ENCODE measurements around the gene CFAP100. TPM values are rescaled to one million over a fixed set of nuclear protein-coding genes. Genes with fewer than 3 reads are reported as not detected.

Gene CFAP100
- total RNA-seq (not detected), polyA plus RNA-seq (0.11 TPM)
- long read RNA-seq, donor 1 = 0 reads
- long read RNA-seq, donor 2 = 0 reads
- long read RNA-seq, donor 3, partial matches to known transcripts = 30 of 30 reads
- long read RNA-seq, donor 3, other reads (novel, unspliced or antisense) = 0 of 30 reads
- long read RNA-seq, donor 4 = 0 reads
- long read RNA-seq, donor 5 = 0 reads
- long read RNA-seq, donor 6 = 0 reads
- long read RNA-seq, donor 7 = 0 reads
- long read RNA-seq, donor 8 = 0 reads
- long read RNA-seq, donor 9 = 0 reads
- long read RNA-seq, donor 10 = 0 reads

- no peaks in the 10 kb centered on the region for H3K36me3 ChIP-seq (ENCODE audit: control insufficient read depth in 2 of 2, insufficient read depth in 2 of 2, low read length in 1 of 2)
- no peak within 1 kb of the TSS for H3K4me3 ChIP-seq (ENCODE audit: low read length in 2 of 2)
- H3K9me3 ChIP-seq (ENCODE audit: control insufficient read depth in 2 of 2, insufficient read depth in 1 of 2, low read length in 1 of 2) = no peaks in the 10 kb centered on the region
- H3K27ac ChIP-seq (ENCODE audit: low read depth in 1 of 2, low read length in 1 of 2) = no peak within 1 kb of the TSS
- DNase-seq (ENCODE audit: low read depth in 6 of 9, low spot score in 9 of 9) = no peak
- peaks cover 24 to 68% of the 10 kb centered on the region in 2 donors for H3K27me3 ChIP-seq (ENCODE audit: control insufficient read depth in 2 of 2, insufficient read depth in 1 of 2, low read length in 1 of 2)
- no peaks in the 10 kb centered on the region for H3K4me1 ChIP-seq (ENCODE audit: control insufficient read depth in 2 of 2, insufficient read depth in 2 of 2, low read length in 2 of 2)
- 35% methylated on average over 43 of the region's 43 CpGs for WGBS
Measured at GRCh38 chr3:126394179-126394976, at the start of gene CFAP100. CFAP100 (plus strand) TSS chr3:126394909; CDS start chr3:126396001, 1,092 bp downstream.

GRCh38 chr3:126345231-126345630, 49.5 kb upstream of the CFAP100 start:
- Histone ChIP-seq H3K27me3 (ENCODE audit: control insufficient read depth in 2 of 2, insufficient read depth in 1 of 2, low read length in 1 of 2) (no peaks in the 10 kb centered on the region), H3K4me3 (ENCODE audit: low read length in 2 of 2) (no peak overlapping the region), H3K9me3 (ENCODE audit: control insufficient read depth in 2 of 2, insufficient read depth in 1 of 2, low read length in 1 of 2) (no peaks in the 10 kb centered on the region), H3K36me3 (ENCODE audit: control insufficient read depth in 2 of 2, insufficient read depth in 2 of 2, low read length in 1 of 2) (no peaks in the 10 kb centered on the region), H3K27ac (ENCODE audit: low read depth in 1 of 2, low read length in 1 of 2) (no peak overlapping the region), H3K4me1 (ENCODE audit: control insufficient read depth in 2 of 2, insufficient read depth in 2 of 2, low read length in 2 of 2) (no peaks in the 10 kb centered on the region)
- 95% methylated on average over 7 of the region's 7 CpGs for WGBS
- no peak for DNase-seq (ENCODE audit: low read depth in 6 of 9, low spot score in 9 of 9)

DNA sequence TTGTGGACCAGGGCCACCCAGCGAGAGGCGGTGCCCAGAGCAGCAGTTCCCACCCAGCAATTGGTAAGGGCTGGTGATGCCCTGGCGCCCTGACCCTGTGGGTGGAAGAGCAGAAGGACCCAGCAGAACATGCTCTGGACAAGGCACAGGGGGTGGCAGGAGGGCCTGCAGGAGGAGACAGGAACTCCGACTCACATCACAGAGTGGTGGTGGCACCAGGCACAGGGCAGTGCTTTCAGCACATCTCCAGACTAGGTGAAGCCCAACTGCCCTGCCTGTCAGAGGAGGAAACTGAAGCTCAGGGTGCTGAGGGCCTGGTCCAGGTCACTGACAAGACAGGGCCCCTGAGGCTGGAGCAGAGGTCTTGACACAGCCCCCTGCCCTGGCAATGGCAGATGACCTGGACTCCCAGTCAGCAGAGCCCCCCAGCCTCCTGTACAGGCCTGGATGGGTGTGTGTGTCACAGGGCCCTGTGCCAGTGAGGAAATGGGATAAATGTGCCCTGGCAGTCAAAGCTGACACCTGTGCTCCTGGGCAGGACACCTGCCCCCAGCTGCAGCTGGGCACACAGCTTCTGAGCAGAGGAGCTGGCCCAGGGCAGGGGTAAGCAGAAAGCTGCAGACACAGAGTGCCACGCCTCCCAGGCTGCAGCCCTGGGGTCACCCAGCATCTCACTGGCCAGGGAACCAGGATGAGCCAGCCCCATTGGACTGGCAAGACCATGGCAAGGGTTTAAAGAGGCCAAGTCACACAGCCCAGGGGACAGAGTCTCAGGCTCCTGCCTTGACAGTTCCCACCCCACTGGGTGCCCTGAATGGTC, 48.9 kb upstream of the CFAP100 start:
- Histone ChIP-seq H3K27me3 (ENCODE audit: control insufficient read depth in 2 of 2, insufficient read depth in 1 of 2, low read length in 1 of 2) (no peaks in the 10 kb centered on the region), H3K36me3 (ENCODE audit: control insufficient read depth in 2 of 2, insufficient read depth in 2 of 2, low read length in 1 of 2) (no peaks in the 10 kb centered on the region), H3K27ac (ENCODE audit: low read depth in 1 of 2, low read length in 1 of 2) (no peak overlapping the region), H3K4me1 (ENCODE audit: control insufficient read depth in 2 of 2, insufficient read depth in 2 of 2, low read length in 2 of 2) (no peaks in the 10 kb centered on the region), H3K4me3 (ENCODE audit: low read length in 2 of 2) (no peak overlapping the region), H3K9me3 (ENCODE audit: control insufficient read depth in 2 of 2, insufficient read depth in 1 of 2, low read length in 1 of 2) (no peaks in the 10 kb centered on the region)
- no peak for DNase-seq (ENCODE audit: low read depth in 6 of 9, low spot score in 9 of 9)
- WGBS = 96% methylated on average over 5 of the region's 5 CpGs

- Histone ChIP-seq H3K27ac (ENCODE audit: low read depth in 1 of 2, low read length in 1 of 2) (no peak overlapping the region), H3K4me1 (ENCODE audit: control insufficient read depth in 2 of 2, insufficient read depth in 2 of 2, low read length in 2 of 2) (no peaks in the 10 kb centered on the region), H3K36me3 (ENCODE audit: control insufficient read depth in 2 of 2, insufficient read depth in 2 of 2, low read length in 1 of 2) (no peaks in the 10 kb centered on the region), H3K9me3 (ENCODE audit: control insufficient read depth in 2 of 2, insufficient read depth in 1 of 2, low read length in 1 of 2) (no peaks in the 10 kb centered on the region), H3K4me3 (ENCODE audit: low read length in 2 of 2) (no peak overlapping the region), H3K27me3 (ENCODE audit: control insufficient read depth in 2 of 2, insufficient read depth in 1 of 2, low read length in 1 of 2) (no peaks in the 10 kb centered on the region)
- no peak for DNase-seq (ENCODE audit: low read depth in 6 of 9, low spot score in 9 of 9)
- WGBS = 94% methylated on average over 2 of the region's 2 CpGs
Measured at GRCh38 chr3:126346466-126346865, 48.2 kb upstream of the CFAP100 start.

DNA sequence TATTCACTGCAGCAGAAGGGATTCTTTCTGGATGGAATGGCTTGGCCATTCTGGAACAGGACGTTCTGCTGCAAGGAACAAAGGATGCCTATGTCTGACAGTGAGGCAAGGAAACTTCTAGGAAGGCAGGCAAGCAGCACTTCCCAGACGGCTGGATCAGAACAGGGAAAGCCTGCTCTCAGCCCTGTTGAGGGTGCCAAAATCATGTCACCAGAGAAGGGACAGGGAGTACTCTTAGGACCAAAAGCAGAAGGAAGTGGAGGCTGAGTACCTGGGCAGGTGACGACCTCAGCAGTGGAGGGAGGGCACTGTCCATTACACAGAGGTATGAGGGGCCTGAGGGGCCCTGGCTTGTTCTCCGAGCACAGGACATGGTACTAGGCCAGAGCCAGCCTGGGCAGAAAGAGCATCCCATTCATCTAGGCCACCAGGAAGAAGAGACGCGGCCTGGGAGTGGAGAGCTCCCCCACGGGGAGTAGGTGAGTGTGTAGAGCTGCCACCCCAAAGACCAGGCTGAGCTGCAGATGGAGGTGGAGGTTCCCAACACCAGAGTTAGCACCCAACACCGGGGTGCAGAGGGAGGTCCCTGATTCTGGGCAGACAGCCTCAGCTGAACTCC, 47.1 kb upstream of the CFAP100 start:
- Histone ChIP-seq H3K4me1 (ENCODE audit: control insufficient read depth in 2 of 2, insufficient read depth in 2 of 2, low read length in 2 of 2) (no peaks in the 10 kb centered on the region), H3K9me3 (ENCODE audit: control insufficient read depth in 2 of 2, insufficient read depth in 1 of 2, low read length in 1 of 2) (no peaks in the 10 kb centered on the region), H3K36me3 (ENCODE audit: control insufficient read depth in 2 of 2, insufficient read depth in 2 of 2, low read length in 1 of 2) (no peaks in the 10 kb centered on the region), H3K27ac (ENCODE audit: low read depth in 1 of 2, low read length in 1 of 2) (no peak overlapping the region), H3K27me3 (ENCODE audit: control insufficient read depth in 2 of 2, insufficient read depth in 1 of 2, low read length in 1 of 2) (no peaks in the 10 kb centered on the region), H3K4me3 (ENCODE audit: low read length in 2 of 2) (no peak overlapping the region)
- WGBS = 88% methylated on average over 8 of the region's 8 CpGs
- DNase-seq (ENCODE audit: low read depth in 6 of 9, low spot score in 9 of 9) = no peak

GRCh38 chr3:126348308-126348920, 46.3 kb upstream of the CFAP100 start:
- Histone ChIP-seq H3K4me1 (ENCODE audit: control insufficient read depth in 2 of 2, insufficient read depth in 2 of 2, low read length in 2 of 2) (no peaks in the 10 kb centered on the region), H3K36me3 (ENCODE audit: control insufficient read depth in 2 of 2, insufficient read depth in 2 of 2, low read length in 1 of 2) (no peaks in the 10 kb centered on the region), H3K27ac (ENCODE audit: low read depth in 1 of 2, low read length in 1 of 2) (no peak overlapping the region), H3K9me3 (ENCODE audit: control insufficient read depth in 2 of 2, insufficient read depth in 1 of 2, low read length in 1 of 2) (no peaks in the 10 kb centered on the region), H3K27me3 (ENCODE audit: control insufficient read depth in 2 of 2, insufficient read depth in 1 of 2, low read length in 1 of 2) (peaks cover 0 to 3% of the 10 kb centered on the region in 2 donors), H3K4me3 (ENCODE audit: low read length in 2 of 2) (no peak overlapping the region)
- no peak for DNase-seq (ENCODE audit: low read depth in 6 of 9, low spot score in 9 of 9)
- 94% methylated on average over 12 of the region's 12 CpGs for WGBS

- 93% methylated on average over 6 of the region's 6 CpGs for WGBS
- H3K36me3 ChIP-seq (ENCODE audit: control insufficient read depth in 2 of 2, insufficient read depth in 2 of 2, low read length in 1 of 2) = no peaks in the 10 kb centered on the region
Measured at GRCh38 chr3:126349071-126349470, 45.6 kb upstream of the CFAP100 start.

GRCh38 chr3:126349611-126350501, 44.9 kb upstream of the CFAP100 start:
- peaks cover 2 to 17% of the 10 kb centered on the region in 2 donors for H3K27me3 ChIP-seq (ENCODE audit: control insufficient read depth in 2 of 2, insufficient read depth in 1 of 2, low read length in 1 of 2)
- no peaks in the 10 kb centered on the region for H3K4me1 ChIP-seq (ENCODE audit: control insufficient read depth in 2 of 2, insufficient read depth in 2 of 2, low read length in 2 of 2)
- WGBS = 68% methylated on average over 15 of the region's 15 CpGs
- no peak overlapping the region for H3K4me3 ChIP-seq (ENCODE audit: low read length in 2 of 2)
- no peaks in the 10 kb centered on the region for H3K36me3 ChIP-seq (ENCODE audit: control insufficient read depth in 2 of 2, insufficient read depth in 2 of 2, low read length in 1 of 2)
- H3K27ac ChIP-seq (ENCODE audit: low read depth in 1 of 2, low read length in 1 of 2) = no peak overlapping the region
- no peaks in the 10 kb centered on the region for H3K9me3 ChIP-seq (ENCODE audit: control insufficient read depth in 2 of 2, insufficient read depth in 1 of 2, low read length in 1 of 2)
- DNase-seq (ENCODE audit: low read depth in 6 of 9, low spot score in 9 of 9) = no peak

More at GRCh38 chr3:126349071-126349470, 45.6 kb upstream of the CFAP100 start:
- peaks cover 0 to 9% of the 10 kb centered on the region in 2 donors for H3K27me3 ChIP-seq (ENCODE audit: control insufficient read depth in 2 of 2, insufficient read depth in 1 of 2, low read length in 1 of 2)
- H3K9me3 ChIP-seq (ENCODE audit: control insufficient read depth in 2 of 2, insufficient read depth in 1 of 2, low read length in 1 of 2) = no peaks in the 10 kb centered on the region
- no peaks in the 10 kb centered on the region for H3K4me1 ChIP-seq (ENCODE audit: control insufficient read depth in 2 of 2, insufficient read depth in 2 of 2, low read length in 2 of 2)
- no peak overlapping the region for H3K27ac ChIP-seq (ENCODE audit: low read depth in 1 of 2, low read length in 1 of 2)
- no peak for DNase-seq (ENCODE audit: low read depth in 6 of 9, low spot score in 9 of 9)
- no peak overlapping the region for H3K4me3 ChIP-seq (ENCODE audit: low read length in 2 of 2)

Data from thymus (tissue), 14 donors.